ENCODE measurements around the gene MTAP. TPM values are rescaled to one million over a fixed set of nuclear protein-coding genes. Genes with fewer than 3 reads are reported as not detected.
"Not testable (repeated sequence)": the region's sequence is repeated elsewhere in the genome, so short reads cannot be mapped to it uniquely, and the experiment has no call there.

The MTAP gene
- total RNA-seq, 1 donor from 2014 or later, result 16.3 TPM

DNA sequence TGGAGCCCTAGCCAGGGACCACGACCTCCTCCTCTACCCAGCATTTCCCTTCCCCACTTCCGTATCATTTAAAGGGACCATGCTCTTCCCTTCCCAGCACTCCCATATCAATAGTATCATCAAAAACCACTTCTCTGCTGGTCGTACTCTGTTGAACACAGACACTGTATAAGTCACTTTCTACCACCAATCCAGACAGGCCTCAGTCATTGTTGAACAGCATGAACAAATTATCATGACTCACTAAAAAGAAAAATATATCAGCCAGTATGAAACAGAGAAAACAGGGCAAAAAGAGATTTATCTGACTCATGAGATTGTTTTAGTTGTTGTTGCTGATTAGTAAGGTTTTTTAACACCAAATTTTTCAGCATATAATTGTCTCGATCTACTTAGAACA lies 101.9 kb downstream of the MTAP start:
- no peak for FAIRE-seq

DNA sequence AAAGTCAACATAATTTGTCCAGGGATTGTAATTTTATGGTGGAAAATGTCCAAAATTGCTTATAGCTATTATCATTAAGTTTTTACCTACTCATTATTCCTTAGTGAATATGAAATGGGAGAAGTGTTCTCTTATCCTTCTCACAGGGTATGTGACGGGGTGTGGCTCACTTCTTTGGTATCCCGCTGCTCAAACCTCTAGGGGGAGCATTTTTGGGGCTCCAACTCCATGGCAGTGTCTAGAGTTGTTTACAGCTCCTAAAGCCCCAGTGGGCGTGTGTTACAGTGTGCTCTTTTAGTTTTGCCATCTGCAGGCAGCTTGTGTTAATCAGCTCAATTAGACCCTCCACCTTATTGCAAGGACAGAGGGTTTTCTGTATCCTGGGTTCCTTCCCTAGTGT lies 102.3 kb downstream of the MTAP start:
- FAIRE-seq (no peak), DNase-seq (ENCODE audit: low spot score in 2 of 2) (no peak)

More for the DNA sequence above, 101.9 kb downstream of the MTAP start:
- no peak for DNase-seq (ENCODE audit: low spot score in 2 of 2)

GRCh38 chr9:21906213-21906612 lies 103.8 kb downstream of the MTAP start:
- DNase-seq (ENCODE audit: low spot score in 2 of 2), result no peak
- no peak for FAIRE-seq

GRCh38 chr9:21906881-21907280 lies 104.4 kb downstream of the MTAP start:
- DNase-seq (ENCODE audit: low spot score in 2 of 2) (no peak), FAIRE-seq (no peak)

DNA sequence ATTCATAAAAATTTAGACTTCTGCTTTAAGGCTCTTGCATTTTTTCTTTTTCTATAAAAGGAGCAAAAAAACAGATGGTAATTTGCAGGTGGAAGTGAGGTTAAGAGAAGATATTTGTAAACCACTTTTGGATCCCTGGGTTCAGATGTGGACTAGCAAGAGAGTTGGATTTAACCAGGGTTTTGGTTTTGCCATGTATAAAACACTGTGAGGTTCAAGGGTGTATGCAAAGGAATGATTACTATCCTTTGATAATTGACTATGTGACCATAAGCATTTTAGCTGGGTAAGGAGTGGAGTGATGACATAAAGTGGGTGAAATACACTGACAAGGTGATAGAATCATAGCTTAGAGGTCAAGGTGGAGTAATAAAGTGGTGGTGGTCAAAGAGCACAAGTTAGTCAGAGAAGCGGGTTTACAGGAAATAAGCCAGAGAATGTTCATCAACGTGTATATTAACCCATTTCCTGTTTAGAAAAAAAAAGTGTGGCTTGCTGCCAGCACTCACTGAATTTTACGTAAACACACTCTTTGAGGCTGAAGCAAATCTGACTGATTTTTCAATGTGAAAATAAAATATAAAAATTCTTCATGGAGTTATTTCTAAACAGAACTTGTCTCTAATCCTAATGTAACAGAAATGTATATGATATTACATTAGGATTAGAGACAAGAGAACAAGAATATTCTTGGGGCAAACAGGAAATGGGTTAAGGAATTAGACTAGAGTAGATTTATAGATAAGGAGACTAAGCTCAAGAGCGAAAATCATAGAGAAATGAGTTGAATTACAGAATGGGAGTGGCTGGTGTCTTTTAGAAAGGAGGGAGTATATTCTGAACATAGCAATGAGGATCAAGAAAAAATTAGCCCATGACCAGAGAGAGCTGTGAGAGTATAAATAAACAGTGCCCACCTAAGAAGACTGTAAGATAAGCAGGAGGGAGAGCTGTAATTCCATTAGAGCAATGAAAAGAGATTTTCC lies 117.2 kb downstream of the MTAP start:
- no peak for DNase-seq (ENCODE audit: low spot score in 2 of 2)
- FAIRE-seq, result no peak

DNA sequence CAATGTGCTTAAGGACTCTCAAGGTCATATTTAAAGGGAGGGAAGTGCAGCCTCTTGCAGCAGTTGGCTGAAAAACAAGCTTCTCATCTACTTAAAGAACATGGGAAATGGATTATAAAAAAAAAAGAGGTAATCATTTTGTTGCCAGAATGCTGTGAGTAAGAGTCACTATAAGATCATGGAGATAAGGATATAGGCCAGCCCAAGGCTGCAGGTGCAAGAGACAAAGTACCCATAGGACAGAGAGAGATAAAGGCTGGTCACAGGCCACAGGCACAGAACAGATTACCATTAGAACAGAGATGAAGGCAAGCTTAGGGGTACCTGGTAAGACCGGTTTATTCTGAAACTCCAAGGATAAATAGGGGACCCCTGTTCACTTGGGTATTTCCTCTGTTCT lies 121.3 kb downstream of the MTAP start:
- no peak for FAIRE-seq
- DNase-seq (ENCODE audit: low spot score in 2 of 2), result no peak

- no peak for DNase-seq (ENCODE audit: low spot score in 2 of 2)
- FAIRE-seq, result no peak
Measured at GRCh38 chr9:21927752-21928151, 125.3 kb downstream of the MTAP start.

DNA sequence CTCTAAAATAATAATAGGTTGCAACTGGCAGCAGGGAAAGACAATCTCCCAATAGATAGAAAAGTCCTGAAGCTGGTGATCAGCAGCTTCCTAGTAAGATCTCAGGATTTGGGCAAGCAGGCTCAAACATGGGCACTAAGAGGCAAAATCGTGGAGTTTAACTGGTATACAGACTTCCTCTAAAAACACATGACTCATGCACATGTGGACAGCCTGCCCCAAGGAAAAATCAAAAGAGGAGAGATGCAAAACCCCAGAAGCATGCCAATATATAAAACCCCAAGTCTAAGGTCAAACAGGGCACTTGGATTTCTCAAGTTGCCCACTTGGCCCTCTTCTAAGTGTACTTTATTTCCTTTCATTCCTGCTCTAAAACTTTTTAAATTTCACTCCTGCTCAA lies 129.0 kb downstream of the MTAP start:
- no peak for DNase-seq (ENCODE audit: low spot score in 2 of 2)
- no peak for FAIRE-seq

GRCh38 chr9:21933281-21933680 lies 130.8 kb downstream of the MTAP start:
- DNase-seq (ENCODE audit: low spot score in 2 of 2) (no peak), FAIRE-seq (no peak)

- DNase-seq (ENCODE audit: low spot score in 2 of 2) (no peak), FAIRE-seq (no peak)
Measured at GRCh38 chr9:21933865-21934264, 131.4 kb downstream of the MTAP start.

GRCh38 chr9:21935631-21936030 lies 133.2 kb downstream of the MTAP start:
- FAIRE-seq (no peak), DNase-seq (ENCODE audit: low spot score in 2 of 2) (no peak)

DNA sequence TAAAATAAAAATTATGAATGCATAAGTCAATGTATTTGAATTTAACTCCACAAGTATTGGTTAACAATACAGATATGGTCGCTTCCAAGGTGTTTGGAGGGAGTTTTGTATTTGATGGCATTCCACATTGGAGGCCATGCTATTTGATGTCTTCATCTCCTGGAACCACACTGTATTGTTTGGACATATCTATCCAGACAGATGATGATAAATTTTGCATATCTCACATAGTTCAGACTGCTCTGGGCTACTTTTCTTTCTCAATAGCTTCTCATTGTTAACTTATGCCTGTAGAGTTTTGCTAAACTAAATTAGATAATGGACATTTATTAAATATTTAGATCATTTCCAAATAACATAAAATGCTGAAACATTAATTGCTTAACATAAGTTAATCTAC lies 133.7 kb downstream of the MTAP start:
- DNase-seq (ENCODE audit: low spot score in 2 of 2) (no peak), FAIRE-seq (no peak)

- FAIRE-seq, result no peak
- no peak for DNase-seq (ENCODE audit: low spot score in 2 of 2)
Measured at GRCh38 chr9:21941337-21941995, 139.0 kb downstream of the MTAP start.

DNA sequence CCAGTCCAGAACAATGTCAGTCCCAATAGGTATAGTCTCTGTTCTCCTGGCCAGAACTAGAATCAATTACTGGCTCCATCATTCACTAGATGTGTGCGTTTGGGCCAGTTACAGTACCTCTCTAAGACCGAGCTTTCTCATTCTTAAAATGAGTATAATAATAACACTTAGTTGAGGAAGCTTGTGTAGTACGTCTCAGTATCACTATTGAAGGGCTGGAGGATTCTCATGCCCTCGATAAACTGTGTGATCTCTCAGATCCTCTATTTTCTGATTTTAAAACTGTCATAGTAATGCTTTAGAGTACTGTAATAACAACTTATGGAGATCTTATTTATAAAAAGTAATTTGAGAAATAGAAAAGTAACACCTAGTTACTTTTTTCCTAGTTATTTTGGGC lies 141.0 kb downstream of the MTAP start:
- DNase-seq (ENCODE audit: low spot score in 2 of 2) (no peak), FAIRE-seq (no peak)

GRCh38 chr9:21945606-21946005 lies 143.2 kb downstream of the MTAP start:
- FAIRE-seq (no peak), DNase-seq (ENCODE audit: low spot score in 2 of 2) (no peak)

GRCh38 chr9:21958833-21959232 lies 156.4 kb downstream of the MTAP start:
- DNase-seq (ENCODE audit: low spot score in 2 of 2), result no peak
- no peak for FAIRE-seq

GRCh38 chr9:21959268-21959667 lies 156.8 kb downstream of the MTAP start:
- DNase-seq (ENCODE audit: low spot score in 2 of 2); FAIRE-seq: not testable (repeated sequence)

GRCh38 chr9:21961569-21961968 lies 159.1 kb downstream of the MTAP start:
- DNase-seq (ENCODE audit: low spot score in 2 of 2) (no peak), FAIRE-seq (no peak)

DNA sequence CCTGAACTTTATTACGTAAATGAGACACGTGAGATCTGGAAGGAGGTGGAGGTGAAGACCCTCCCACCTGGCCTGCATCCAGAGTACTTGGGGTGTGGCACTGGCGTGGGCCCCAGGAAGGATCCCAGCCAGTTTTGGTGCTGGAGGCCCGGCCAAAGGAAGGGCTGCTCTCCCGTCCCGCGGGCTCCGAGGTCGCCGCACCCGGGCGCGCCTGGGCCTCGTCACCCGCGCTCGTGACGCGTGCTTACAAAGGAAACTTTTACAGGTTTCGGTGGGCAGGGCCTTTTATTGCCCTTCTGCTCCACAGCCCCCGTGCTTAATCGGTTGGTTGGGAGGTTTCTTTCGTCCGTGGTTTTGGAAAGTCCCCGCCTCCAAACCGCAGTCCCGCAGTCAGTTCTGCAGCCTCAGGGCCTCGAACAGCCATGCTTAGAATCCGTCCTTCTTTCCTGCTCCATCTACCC lies 162.5 kb downstream of the MTAP start:
- DNase-seq (ENCODE audit: low spot score in 2 of 2) (no peak), FAIRE-seq (no peak)

DNA sequence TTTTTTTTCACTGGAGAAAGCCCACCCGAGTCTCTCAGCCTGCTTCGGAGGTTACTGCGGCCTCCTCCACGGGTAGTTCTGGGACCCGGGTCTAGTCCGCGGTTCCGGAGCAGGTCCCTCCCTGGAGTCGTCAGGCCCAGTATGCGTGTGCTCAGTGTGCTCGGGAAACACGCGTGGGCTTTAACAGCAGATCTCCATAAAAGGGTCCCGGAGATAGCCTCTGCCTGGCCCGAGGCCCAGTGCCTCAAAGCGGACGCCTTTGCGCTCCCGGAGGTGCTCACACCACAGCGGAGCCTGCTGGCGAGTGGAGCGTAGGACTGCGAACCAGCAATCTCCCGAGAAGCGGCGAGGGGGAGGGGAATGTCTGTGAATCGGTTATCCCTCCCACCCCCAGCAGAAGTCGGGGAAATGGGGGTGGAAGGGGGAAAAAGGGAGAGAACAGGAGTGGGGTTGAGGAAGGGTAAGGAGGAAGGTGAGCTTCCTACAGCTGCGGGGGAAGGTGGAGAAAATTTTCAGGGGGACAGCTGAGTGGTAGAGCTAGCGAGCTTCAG lies 163.0 kb downstream of the MTAP start:
- DNase-seq (ENCODE audit: low spot score in 2 of 2), result peak in 1 of 2 donors; percentile 27
- no peak for FAIRE-seq

GRCh38 chr9:21966140-21966851 lies 163.9 kb downstream of the MTAP start:
- no peak for DNase-seq (ENCODE audit: low spot score in 2 of 2)
- no peak for FAIRE-seq
